Right atrium auricular region (tissue), 2 donors: Measurements from ENCODE around the gene C1orf105. TPM values are rescaled to one million over a fixed set of nuclear protein-coding genes. Genes with fewer than 3 reads are reported as not detected.

Source experiments
- DNase-seq: peaks from one replicate; pipeline ENCODE4 v3.0.0-alpha.2; 2019; ENCODE audit warnings: low spot score
- H3K27ac ChIP-seq, 2 donors: fragments of 200-600 bp; sonication (generic); 1 replicate in 1 of 2; 2 replicates in 1 of 2; pipeline ENCODE4 v1.5.1; 2016 to 2019
- H3K27me3 ChIP-seq, 2 donors: fragments of 200-600 bp; sonication (generic); one replicate each; pipeline versions ENCODE4 v1.5.1 to v1.6.0; 2017 to 2019
- H3K36me3 ChIP-seq: fragments of 200-600 bp; sonication (generic); one replicate; pipeline ENCODE4 v1.5.1; 2016
- H3K4me1 ChIP-seq, 2 donors: fragments of 200-600 bp; sonication (generic); one replicate each; pipeline versions ENCODE4 v1.5.1 to v1.6.0; 2017 to 2019
- H3K4me3 ChIP-seq, 2 donors: fragments of 200-600 bp; sonication (generic); 1 replicate in 1 of 2; 2 replicates in 1 of 2; pipeline ENCODE4 v1.5.1; 2017 to 2019; ENCODE audit warnings: mild to moderate bottlenecking in 1 of 2, moderate library complexity in 1 of 2
- H3K9me3 ChIP-seq, 2 donors: fragments of 200-600 bp; sonication (generic); one replicate each; pipeline ENCODE4 v1.5.1; 2019
- total RNA-seq, 2 donors: library from RNA; depleted of rRNA; stranded (reverse); fragments of >200 nt; gene quantifications; one replicate each; pipeline ENCODE4 v1.1.0, GENCODE V29; 2016
- TF ChIP-seq, protein P1 (sequence below), 2 donors: fragments of 200-600 bp; sonication (generic); IDR thresholded peaks; one replicate each; pipeline ENCODE4 v1.5.1; 2019; ENCODE audit warnings: antibody characterized with exemption in 2 of 2

The C1orf105 gene
- total RNA-seq, 2 donors from 2014 or later: 3.3 to 18.0 TPM

DNA sequence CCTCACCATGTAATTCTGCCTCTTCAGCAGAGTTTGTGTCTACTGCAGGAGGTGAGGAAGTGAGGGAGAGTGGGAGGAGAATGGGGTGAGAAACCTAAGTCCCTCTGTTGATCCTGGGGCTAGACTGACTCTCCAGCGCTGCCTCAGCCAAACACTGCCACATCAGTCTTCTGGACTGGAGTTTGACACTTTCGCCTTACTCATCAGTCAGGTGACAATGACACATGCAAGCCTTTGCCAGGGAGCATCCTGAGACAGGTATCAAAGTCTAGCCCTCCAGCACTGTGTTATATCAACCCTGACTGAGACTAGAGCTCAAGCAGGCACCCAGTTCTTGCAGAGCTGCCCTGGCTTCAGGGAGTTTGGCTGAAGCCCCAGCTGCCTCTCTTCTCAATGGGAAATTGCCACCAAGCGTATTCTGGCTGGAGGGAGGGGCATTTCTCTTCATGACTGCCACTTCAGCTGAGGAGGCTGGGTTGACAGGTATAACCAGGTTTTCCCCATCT is 79.2 kb downstream of the C1orf105 start:
- DNase-seq: no peak

DNA sequence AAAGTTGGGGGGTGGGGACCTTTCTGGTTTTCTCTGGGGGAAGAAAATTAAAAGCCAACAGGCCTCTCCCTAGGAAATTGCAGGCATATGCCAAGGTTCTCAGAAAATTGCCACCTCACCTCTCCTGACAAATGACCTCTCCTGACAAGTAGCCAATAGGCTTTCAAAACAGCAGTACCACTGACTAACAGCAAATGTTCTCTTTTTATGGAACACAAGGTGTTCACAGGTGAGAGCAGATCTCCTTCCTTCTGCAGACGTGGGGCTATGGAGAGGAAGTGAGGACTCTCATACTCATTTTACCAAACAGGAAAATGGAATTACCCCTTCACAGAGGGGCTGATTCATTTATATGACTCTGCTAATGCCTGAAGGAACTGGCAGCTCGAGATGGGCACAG is 79.7 kb downstream of the C1orf105 start:
- no peaks in the 10 kb centered on the region for H3K27me3 ChIP-seq
- H3K4me1 ChIP-seq: peaks cover 0 to 5% of the 10 kb centered on the region in 2 donors
- H3K9me3 ChIP-seq: no peaks in the 10 kb centered on the region
- H3K27ac ChIP-seq: no peak overlapping the region
- H3K36me3 ChIP-seq: no peaks in the 10 kb centered on the region
- TF ChIP-seq, protein P1, sequence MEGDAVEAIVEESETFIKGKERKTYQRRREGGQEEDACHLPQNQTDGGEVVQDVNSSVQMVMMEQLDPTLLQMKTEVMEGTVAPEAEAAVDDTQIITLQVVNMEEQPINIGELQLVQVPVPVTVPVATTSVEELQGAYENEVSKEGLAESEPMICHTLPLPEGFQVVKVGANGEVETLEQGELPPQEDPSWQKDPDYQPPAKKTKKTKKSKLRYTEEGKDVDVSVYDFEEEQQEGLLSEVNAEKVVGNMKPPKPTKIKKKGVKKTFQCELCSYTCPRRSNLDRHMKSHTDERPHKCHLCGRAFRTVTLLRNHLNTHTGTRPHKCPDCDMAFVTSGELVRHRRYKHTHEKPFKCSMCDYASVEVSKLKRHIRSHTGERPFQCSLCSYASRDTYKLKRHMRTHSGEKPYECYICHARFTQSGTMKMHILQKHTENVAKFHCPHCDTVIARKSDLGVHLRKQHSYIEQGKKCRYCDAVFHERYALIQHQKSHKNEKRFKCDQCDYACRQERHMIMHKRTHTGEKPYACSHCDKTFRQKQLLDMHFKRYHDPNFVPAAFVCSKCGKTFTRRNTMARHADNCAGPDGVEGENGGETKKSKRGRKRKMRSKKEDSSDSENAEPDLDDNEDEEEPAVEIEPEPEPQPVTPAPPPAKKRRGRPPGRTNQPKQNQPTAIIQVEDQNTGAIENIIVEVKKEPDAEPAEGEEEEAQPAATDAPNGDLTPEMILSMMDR (IDR thresholded peaks at IDR 0.05): no peak
- no peak for DNase-seq
- no peak overlapping the region for H3K4me3 ChIP-seq

More for the DNA sequence above, 79.2 kb downstream of the C1orf105 start:
- TF ChIP-seq, protein P1 (IDR thresholded peaks at IDR 0.05): no peak
- H3K4me3 ChIP-seq: no peak overlapping the region
- no peak overlapping the region for H3K27ac ChIP-seq
- no peaks in the 10 kb centered on the region for H3K36me3 ChIP-seq
- H3K4me1 ChIP-seq: peaks cover 0 to 5% of the 10 kb centered on the region in 2 donors
- H3K27me3 ChIP-seq: no peaks in the 10 kb centered on the region
- no peaks in the 10 kb centered on the region for H3K9me3 ChIP-seq

DNA sequence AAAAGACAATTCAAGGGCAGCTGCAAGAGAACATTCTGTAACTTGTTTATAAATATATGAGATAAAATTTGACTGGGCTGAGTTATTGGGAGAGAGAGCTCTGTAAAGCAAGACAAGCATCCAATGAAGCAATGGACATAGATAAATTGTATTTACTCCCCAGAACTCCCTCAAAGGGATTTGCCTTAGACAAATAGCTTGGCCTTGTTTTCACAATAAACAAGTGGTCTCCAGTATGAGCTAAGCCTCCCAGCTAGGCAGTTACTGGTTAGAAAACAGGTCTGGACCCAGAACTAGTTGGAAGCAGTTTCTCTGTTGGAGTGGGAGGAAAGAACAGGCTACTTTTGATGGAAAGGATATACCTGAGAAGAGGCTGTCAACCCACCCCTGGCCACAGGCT is 87.3 kb downstream of the C1orf105 start:
- TF ChIP-seq, protein P1 (IDR thresholded peaks at IDR 0.05): no peak
- H3K27ac ChIP-seq: no peak overlapping the region
- no peak for DNase-seq
- no peaks in the 10 kb centered on the region for H3K4me1 ChIP-seq
- no peaks in the 10 kb centered on the region for H3K27me3 ChIP-seq
- H3K9me3 ChIP-seq: no peaks in the 10 kb centered on the region
- no peaks in the 10 kb centered on the region for H3K36me3 ChIP-seq
- no peak overlapping the region for H3K4me3 ChIP-seq

DNA sequence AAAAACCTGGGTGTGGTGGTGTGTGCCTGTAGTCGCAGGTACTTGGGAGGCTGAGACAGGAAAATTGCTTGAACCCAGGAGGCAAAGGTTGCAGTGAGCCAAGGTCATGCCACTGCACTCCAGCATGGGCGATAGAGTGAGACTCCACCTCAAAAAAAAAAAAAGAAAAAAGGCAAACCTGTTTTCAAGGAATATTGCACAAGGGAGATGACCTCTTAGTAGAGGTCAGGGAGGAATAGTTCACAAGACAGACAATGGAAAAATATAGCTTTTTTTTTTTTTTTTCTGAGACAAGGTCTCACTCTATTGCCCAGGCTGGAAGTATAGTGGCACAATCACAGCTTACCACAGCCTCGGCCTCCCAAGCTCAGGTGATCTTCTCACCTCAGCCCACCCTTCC is 90.0 kb downstream of the C1orf105 start:
- no peak overlapping the region for H3K27ac ChIP-seq
- H3K4me1 ChIP-seq: no peaks in the 10 kb centered on the region
- H3K36me3 ChIP-seq: no peaks in the 10 kb centered on the region
- no peak overlapping the region for H3K4me3 ChIP-seq
- TF ChIP-seq, protein P1 (IDR thresholded peaks at IDR 0.05): no peak
- no peaks in the 10 kb centered on the region for H3K9me3 ChIP-seq
- H3K27me3 ChIP-seq: no peaks in the 10 kb centered on the region
- no peak for DNase-seq

DNA sequence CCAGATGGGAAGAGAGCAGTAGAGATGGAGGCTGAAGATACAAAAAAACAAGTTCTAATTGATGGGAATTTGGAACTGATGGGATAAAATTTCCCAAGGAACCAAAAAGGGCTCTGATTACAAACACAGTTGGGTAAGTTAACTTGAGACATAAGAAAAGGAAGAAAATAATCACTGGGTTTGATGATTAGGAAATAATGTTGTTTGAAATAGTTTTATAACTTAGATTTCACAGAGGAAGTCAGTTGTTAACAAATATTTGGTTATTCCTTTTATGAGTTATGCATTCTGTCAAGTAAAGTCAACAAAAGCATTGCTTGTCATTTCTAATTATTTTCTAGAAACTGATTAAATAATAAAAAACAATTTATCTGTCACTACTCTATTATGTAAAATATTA is 92.1 kb downstream of the C1orf105 start:
- TF ChIP-seq, protein P1 (IDR thresholded peaks at IDR 0.05): no peak
- Histone ChIP-seq H3K36me3 (no peaks in the 10 kb centered on the region), H3K27me3 (no peaks in the 10 kb centered on the region), H3K4me3 (no peak overlapping the region), H3K9me3 (no peaks in the 10 kb centered on the region), H3K4me1 (no peaks in the 10 kb centered on the region), H3K27ac (no peak overlapping the region)
- DNase-seq: no peak

DNA sequence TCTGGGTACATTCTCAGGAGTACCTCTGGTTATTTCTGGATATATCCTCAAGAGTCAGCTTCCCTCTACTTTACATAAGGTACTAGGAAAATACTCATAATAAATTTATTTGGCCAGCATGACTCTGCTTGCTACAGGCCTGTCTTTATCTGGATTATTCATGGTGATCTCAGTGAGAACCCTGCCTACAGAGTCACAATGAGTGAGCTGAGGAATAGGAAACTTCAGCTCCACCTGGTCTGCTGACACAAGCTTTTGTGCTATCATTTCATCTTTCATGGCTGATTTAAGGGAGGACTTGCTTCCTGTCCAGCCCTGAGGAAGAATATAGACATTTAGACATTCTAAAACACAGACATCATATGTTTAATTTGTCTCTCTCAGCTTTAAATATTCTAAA is 93.0 kb downstream of the C1orf105 start:
- H3K4me1 ChIP-seq: no peaks in the 10 kb centered on the region
- no peaks in the 10 kb centered on the region for H3K27me3 ChIP-seq
- no peak overlapping the region for H3K27ac ChIP-seq
- no peaks in the 10 kb centered on the region for H3K36me3 ChIP-seq
- H3K4me3 ChIP-seq: no peak overlapping the region
- DNase-seq: no peak
- H3K9me3 ChIP-seq: no peaks in the 10 kb centered on the region
- TF ChIP-seq, protein P1 (IDR thresholded peaks at IDR 0.05): no peak
